Prostate gland (tissue), 2 donors: Measurements from ENCODE around the gene ZFP62.

ENCODE experiments used
- CTCF ChIP-seq, 4 experiments: fragments of 200-600 bp in 2 of 4; fragments of 450-650 bp in 2 of 4; sonication (generic) in 2 of 4; IDR thresholded peaks; 1 replicate in 3 of 4; 2 replicates in 1 of 4; pipeline ENCODE4 v1.5.1; 2016 to 2019; ENCODE audit warnings: antibody characterized with exemption in 4 of 4, mild to moderate bottlenecking in 2 of 4, moderate library complexity in 2 of 4
- POLR2A ChIP-seq: fragments of 450-650 bp; IDR thresholded peaks from one replicate; pipeline ENCODE4 v1.6.1; 2016; ENCODE audit warnings: antibody characterized with exemption, mild to moderate bottlenecking

- TF ChIP-seq CTCF (IDR thresholded peaks at IDR 0.05) = no peak
- TF ChIP-seq POLR2A = no peak
Measured at GRCh38 chr5:180853848-180854176, 7.3 kb downstream of the ZFP62 start.
